AG04449 (cell line): Measurements from ENCODE around the gene TAF3.

Experiments used
- CTCF ChIA-PET: fragments of 350-600 bp; formaldehyde crosslinking; extraction: SDS; loops from one replicate; lab custom pipeline; 2021; ENCODE audit warnings: antibody characterized with exemption; lab: Yijun Ruan, JAX
- POLR2A ChIA-PET: fragments of 400-600, 350-600 bp; formaldehyde crosslinking; extraction: SDS; loops from one replicate; lab custom pipeline; 2020; ENCODE audit warnings: antibody characterized with exemption, inconsistent platforms; lab: Yijun Ruan, JAX
- DNase-seq: peaks from one replicate; pipeline ENCODE4 v3.0.0-alpha.2; 2010; ENCODE audit warnings: low read depth, low spot score
- H3K4me3 ChIP-seq: 2 replicates; pipeline ENCODE4 v1.5.1; 2011; ENCODE audit warnings: low read depth, mild to moderate bottlenecking, control low read depth, low read length
- CTCF ChIP-seq: IDR thresholded peaks from one replicate; pipeline ENCODE4 v1.5.1; 2011; ENCODE audit warnings: mild to moderate bottlenecking, moderate library complexity, low read length, control low read depth, inconsistent platforms; ENCODE audit not compliant: insufficient read depth; ENCODE audit errors: missing control alignments

TAF3 gene

GRCh38 chr10:8037199-8037801 is 219.0 kb downstream of the TAF3 start:
- no peak for TF ChIP-seq CTCF
- POLR2A ChIA-PET: no interaction called here
- DNase-seq: no peak
- CTCF ChIA-PET: interaction anchor here (1.2 kb wide), 1 partner anchor 8 kb away, joined by 3 read pairs; no protein-coding TSS in a partner anchor
- H3K4me3 ChIP-seq: no peak overlapping the region

DNA sequence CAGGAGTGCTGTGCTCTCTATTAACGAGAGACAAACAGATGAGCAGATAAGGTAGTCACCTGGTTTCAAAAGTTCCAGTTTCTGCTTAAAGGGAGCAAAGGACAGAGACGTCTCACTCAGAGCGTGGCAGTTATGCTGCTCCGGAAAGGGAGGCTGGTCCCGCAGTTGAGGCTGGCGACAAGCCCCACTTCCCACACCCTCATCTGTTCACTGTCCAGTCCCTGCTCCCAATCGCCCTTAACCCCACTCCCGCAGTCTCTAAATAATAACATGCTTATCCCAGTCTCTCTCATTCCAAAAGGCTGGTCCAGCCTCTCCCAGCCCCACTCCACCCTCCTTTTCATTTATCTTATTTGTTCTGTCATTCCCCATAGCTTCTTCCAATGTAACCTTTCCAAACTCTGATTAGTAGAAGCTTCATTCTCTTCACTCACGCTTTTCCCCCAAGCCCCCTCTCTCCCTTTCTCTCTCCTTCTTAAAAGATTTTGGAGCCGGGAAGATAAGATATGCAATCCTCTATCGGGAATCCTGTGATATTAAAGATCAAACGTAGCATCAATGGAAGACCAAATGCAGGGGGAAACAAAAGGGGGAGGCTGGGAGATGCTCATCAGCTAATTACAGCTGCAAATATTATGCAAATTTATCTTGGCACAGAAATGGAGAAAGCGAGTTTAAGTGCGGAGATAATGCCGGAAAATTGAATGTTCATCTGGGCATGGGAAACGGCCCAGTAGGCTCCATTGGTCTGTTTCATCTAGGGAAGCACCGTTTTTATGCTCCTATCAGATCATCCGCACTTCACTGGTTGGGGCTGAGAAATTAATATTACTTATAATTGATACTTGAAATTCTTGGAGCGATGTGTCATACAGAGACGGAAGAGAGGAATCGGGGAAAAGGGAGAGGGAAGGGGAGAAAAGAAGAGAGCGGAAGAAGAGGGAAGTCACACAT is 219.9 kb downstream of the TAF3 start:
- CTCF ChIA-PET: no interaction called here
- TF ChIP-seq CTCF: no peak

DNA sequence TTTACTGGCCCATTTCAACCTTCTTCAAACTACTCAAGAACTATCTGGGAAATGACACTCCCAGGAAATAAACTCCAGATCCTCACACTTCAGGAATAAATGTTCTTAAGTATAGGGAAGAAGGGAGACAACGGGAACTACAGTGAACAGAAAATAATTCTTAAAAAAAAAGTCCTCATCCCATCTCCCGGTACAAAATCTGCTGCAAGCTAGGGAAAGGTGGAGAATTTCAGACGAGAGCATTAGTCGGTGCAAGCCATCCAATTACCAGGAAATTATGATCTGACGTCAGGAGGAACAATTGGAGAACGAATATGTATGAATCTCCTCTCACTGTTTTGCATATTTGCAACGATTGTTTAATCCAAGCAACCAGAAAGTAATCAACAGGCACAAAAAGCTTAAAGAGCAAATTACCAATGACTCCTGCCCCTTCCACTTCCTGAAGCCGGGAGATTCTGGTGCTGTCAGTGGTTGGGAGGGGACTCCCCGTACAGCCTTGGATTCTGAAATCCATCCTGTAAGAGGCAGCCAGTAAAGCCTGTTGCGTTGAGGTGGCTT is 221.1 kb downstream of the TAF3 start:
- no peak overlapping the region for H3K4me3 ChIP-seq
- DNase-seq: no peak
- TF ChIP-seq CTCF: no peak
- CTCF ChIA-PET: interaction anchor here (1.3 kb wide), 1 partner anchor 13 kb away, joined by 3 read pairs; no protein-coding TSS in a partner anchor
- POLR2A ChIA-PET: no interaction called here

More for the DNA sequence above, 219.9 kb downstream of the TAF3 start:
- no peak for DNase-seq
- POLR2A ChIA-PET: no interaction called here
- no peak overlapping the region for H3K4me3 ChIP-seq

DNA sequence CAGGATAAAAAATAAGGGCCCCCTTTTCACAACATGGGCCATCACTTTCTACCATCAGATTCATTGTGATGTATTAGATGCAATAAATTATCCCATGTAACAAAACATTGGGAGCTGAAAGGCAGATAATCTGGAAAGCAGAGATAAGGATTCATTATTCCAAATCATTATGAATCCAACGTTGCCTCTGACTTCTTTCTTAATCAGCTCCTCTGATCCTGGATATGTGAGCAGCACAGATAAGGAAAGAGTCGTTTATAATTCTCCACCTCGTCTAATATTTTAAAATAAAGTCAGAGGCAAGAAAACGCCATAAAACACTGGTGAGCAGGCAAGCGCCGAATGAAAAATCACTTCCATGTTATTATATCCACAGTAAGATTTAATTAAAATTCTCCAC is 222.3 kb downstream of the TAF3 start:
- DNase-seq: no peak
- TF ChIP-seq CTCF: no peak
- no peak overlapping the region for H3K4me3 ChIP-seq
- ChIA-PET POLR2A (no interaction called here), CTCF (no interaction called here)

DNA sequence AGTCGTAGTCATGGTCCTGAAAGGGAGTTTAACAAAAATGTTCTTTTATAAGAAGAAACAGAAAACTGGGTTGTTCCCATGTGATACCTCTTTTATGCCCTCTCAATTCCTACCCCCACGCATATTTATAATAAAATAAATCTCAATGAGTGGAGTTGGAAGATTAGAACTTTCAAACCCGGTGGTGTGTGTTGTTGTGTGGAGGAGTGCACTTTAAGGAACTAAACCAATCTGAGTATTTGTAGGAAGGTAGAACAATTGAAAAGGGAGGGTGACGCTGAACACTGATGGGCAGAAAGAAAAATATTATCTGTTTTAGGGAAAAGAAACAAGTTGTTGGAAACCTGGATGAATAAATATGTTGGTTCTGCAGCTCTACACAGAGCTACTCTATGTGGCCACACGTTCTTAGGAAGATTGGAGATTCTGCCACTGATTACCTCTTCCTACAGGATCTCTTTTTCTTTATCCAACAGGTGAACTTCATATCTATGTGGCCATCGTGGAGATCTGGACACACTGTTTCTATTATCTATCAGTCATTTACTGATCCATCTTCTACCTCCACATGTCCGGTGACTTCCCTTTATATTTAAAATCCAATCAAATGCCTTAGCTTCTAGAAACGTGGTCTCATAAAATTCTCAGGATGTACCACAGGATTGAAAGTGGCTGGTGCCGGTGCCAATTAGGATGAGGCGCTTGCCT is 223.1 kb downstream of the TAF3 start:
- H3K4me3 ChIP-seq: no peak overlapping the region
- DNase-seq: no peak
- POLR2A ChIA-PET: no interaction called here
- CTCF ChIA-PET: interaction anchor here (0.6 kb wide), 1 partner anchor 84 kb away, joined by 3 read pairs; no protein-coding TSS in a partner anchor
- TF ChIP-seq CTCF: no peak
